Endothelial cell of umbilical vein (primary cell): ENCODE measurements around the gene FSTL3. TPM values are rescaled to one million over a fixed set of nuclear protein-coding genes. Genes with fewer than 3 reads are reported as not detected.
"Not testable (repeated sequence)": the region's sequence is repeated elsewhere in the genome, so short reads cannot be mapped to it uniquely, and the experiment has no call there.

Source experiments
- BruUV-seq: library from RNA; stranded (reverse); fragments of 400-500 nt; replicated peaks from 2 replicates; lab custom pipeline; 2021; lab: Mats Ljungman, UMichigan
- CTCF ChIA-PET: fragments of 300-600, 350-600 bp; sonication (Branson Sonifier 250); formaldehyde crosslinking; loops from one replicate; lab custom pipeline; 2021; ENCODE audit warnings: antibody characterized with exemption, inconsistent platforms; lab: Charles Lee
- POLR2A ChIA-PET: fragments of 300-600, 350-600 bp; sonication (Branson Sonifier 250); formaldehyde crosslinking; loops from one replicate; lab custom pipeline; 2021; ENCODE audit warnings: antibody characterized with exemption, inconsistent platforms; lab: Charles Lee
- DNase-seq: peaks from one replicate; pipeline ENCODE4 v3.0.0-alpha.2; 2011; ENCODE audit warnings: low read depth, low spot score
- FAIRE-seq: peaks from 2 replicates; lab custom pipeline; 2011; peaks lifted over from hg19 to GRCh38; lab: Jason Lieb, UNC
- H2AFZ ChIP-seq: 2 replicates; pipeline ENCODE4 v1.6.0; 2012; ENCODE audit warnings: low read depth, low read length, control low read depth, inconsistent platforms
- H3K27ac ChIP-seq: 2 replicates; pipeline ENCODE4 v1.5.1; 2011; ENCODE audit warnings: low read depth, mild to moderate bottlenecking, control low read depth, low read length, moderate library complexity; ENCODE audit not compliant: insufficient read depth
- H3K27me3 ChIP-seq, 2 experiments: 2 replicates each; pipeline versions ENCODE4 v1.6.0 to v1.6.1; 2011; ENCODE audit warnings: low read length in 2 of 2, mixed read lengths in 1 of 2; ENCODE audit not compliant: control insufficient read depth in 2 of 2, insufficient read depth in 2 of 2
- H3K36me3 ChIP-seq, 2 experiments: 2 replicates in 1 of 2; 3 replicates in 1 of 2; pipeline ENCODE4 v1.5.1; 2011; ENCODE audit warnings: low read length in 2 of 2, mild to moderate bottlenecking in 1 of 2, moderate library complexity in 1 of 2; ENCODE audit not compliant: control insufficient read depth in 2 of 2, insufficient read depth in 2 of 2; ENCODE audit errors: extremely low read depth in 1 of 2
- H3K4me1 ChIP-seq: 3 replicates; pipeline ENCODE4 v1.5.1; 2011; ENCODE audit warnings: mild to moderate bottlenecking, low read length; ENCODE audit not compliant: control insufficient read depth, insufficient read depth; ENCODE audit errors: extremely low read depth
- H3K4me2 ChIP-seq: 2 replicates; pipeline ENCODE4 v1.6.1; 2011; ENCODE audit warnings: low read length, control low read depth, mixed read lengths; ENCODE audit not compliant: insufficient read depth
- H3K4me3 ChIP-seq, 3 experiments: fragments of 200-600 bp in 1 of 3; sonication (generic), shearing (Covaris generic) in 1 of 3; replicated peaks in 1 of 3; 2 replicates each; pipeline ENCODE4 v1.5.1; 2011 to 2016; ENCODE audit warnings: control low read depth in 3 of 3, low read length in 3 of 3, mild to moderate bottlenecking in 2 of 3, inconsistent platforms in 1 of 3, low read depth in 1 of 3, moderate library complexity in 1 of 3; ENCODE audit not compliant: insufficient read depth in 1 of 3
- H3K79me2 ChIP-seq: 2 replicates; pipeline ENCODE4 v1.6.0; 2012; ENCODE audit warnings: low read length, inconsistent platforms; ENCODE audit not compliant: control insufficient read depth, insufficient read depth
- H3K9ac ChIP-seq: replicated peaks from 2 replicates; pipeline ENCODE3; 2011; ENCODE audit warnings: low read length, control low read depth; ENCODE audit not compliant: insufficient read depth; ENCODE audit errors: extremely low read depth
- H3K9me1 ChIP-seq: replicated peaks from 3 replicates; pipeline ENCODE4 v1.6.0; 2011; ENCODE audit warnings: mild to moderate bottlenecking, low read length; ENCODE audit not compliant: control insufficient read depth, insufficient read depth; ENCODE audit errors: extremely low read depth
- H3K9me3 ChIP-seq: replicated peaks from 2 replicates; pipeline ENCODE4 v1.5.1; 2012; ENCODE audit warnings: low read length, inconsistent platforms; ENCODE audit not compliant: control insufficient read depth, insufficient read depth
- H4K20me1 ChIP-seq: replicated peaks from 2 replicates; pipeline ENCODE3; 2011; ENCODE audit warnings: mild to moderate bottlenecking, low read length; ENCODE audit not compliant: control insufficient read depth, insufficient read depth; ENCODE audit errors: extremely low read depth
- EZH2 ChIP-seq: IDR thresholded peaks from 2 replicates; pipeline ENCODE4 v1.6.1; 2012; ENCODE audit warnings: borderline replicate concordance, low read depth, mild to moderate bottlenecking, moderate library complexity, low read length, inconsistent platforms; ENCODE audit not compliant: severe bottlenecking
- FOS ChIP-seq: IDR thresholded peaks from 2 replicates; pipeline ENCODE4 v1.6.1; 2011; ENCODE audit warnings: mild to moderate bottlenecking, low read length, moderate library complexity, borderline replicate concordance; ENCODE audit not compliant: insufficient read depth
- GATA2 ChIP-seq: IDR thresholded peaks from 2 replicates; pipeline ENCODE4 v1.7.0; 2011; ENCODE audit warnings: low read depth, mild to moderate bottlenecking, moderate library complexity, mixed read lengths, low read length; ENCODE audit not compliant: insufficient read length, insufficient read depth
- MYC ChIP-seq: IDR thresholded peaks from one replicate; pipeline ENCODE4 v1.6.1; 2011; ENCODE audit warnings: mild to moderate bottlenecking, low read depth, low read length
- POLR2A ChIP-seq: IDR thresholded peaks from 2 replicates; pipeline ENCODE4 v1.6.1; 2012; ENCODE audit warnings: low read depth, mild to moderate bottlenecking, control low read depth, low read length
- POLR2AphosphoS5 ChIP-seq: IDR thresholded peaks from 2 replicates; pipeline ENCODE4 v1.6.1; 2012; ENCODE audit warnings: low read depth, mild to moderate bottlenecking, control low read depth, low read length, moderate library complexity; ENCODE audit not compliant: insufficient read depth
- dilution Hi-C: fragments of 300-500 bp; cut with MboI; formaldehyde crosslinking; loops from one replicate; pipeline ENCODE4 v1.15.0; 2019; ENCODE audit warnings: low sequenced_read_pairs; ENCODE audit not compliant: extremely low pct_ligation_motif_present
- intact Hi-C: fragments of 100-400 bp; cut with micrococcal nuclease; formaldehyde crosslinking; loops from one replicate; pipeline ENCODE4 v1.10.0; 2022
- polyA plus RNA-seq, 4 experiments: library from polyadenylated mRNA; depleted of rRNA in 3 of 4; stranded (reverse) in 3 of 4; unstranded in 1 of 4; fragments of >200 nt; gene quantifications; 2 replicates each; pipeline versions ENCODE4 v1.2.1 to v1.2.3, GENCODE V29; 2011 to 2012; ENCODE audit warnings: missing spikeins in 1 of 4
- total RNA-seq: library from RNA; stranded (reverse); gene quantifications from 2 replicates; pipeline ENCODE4 v1.2.3, GENCODE V29; 2021

The FSTL3 gene
- total and polyA plus RNA-seq, 2 donors (not counting 3 experiments of a cell fraction or from before 2014, with no cell fraction given) = 19.9 to 45.2 TPM

DNA sequence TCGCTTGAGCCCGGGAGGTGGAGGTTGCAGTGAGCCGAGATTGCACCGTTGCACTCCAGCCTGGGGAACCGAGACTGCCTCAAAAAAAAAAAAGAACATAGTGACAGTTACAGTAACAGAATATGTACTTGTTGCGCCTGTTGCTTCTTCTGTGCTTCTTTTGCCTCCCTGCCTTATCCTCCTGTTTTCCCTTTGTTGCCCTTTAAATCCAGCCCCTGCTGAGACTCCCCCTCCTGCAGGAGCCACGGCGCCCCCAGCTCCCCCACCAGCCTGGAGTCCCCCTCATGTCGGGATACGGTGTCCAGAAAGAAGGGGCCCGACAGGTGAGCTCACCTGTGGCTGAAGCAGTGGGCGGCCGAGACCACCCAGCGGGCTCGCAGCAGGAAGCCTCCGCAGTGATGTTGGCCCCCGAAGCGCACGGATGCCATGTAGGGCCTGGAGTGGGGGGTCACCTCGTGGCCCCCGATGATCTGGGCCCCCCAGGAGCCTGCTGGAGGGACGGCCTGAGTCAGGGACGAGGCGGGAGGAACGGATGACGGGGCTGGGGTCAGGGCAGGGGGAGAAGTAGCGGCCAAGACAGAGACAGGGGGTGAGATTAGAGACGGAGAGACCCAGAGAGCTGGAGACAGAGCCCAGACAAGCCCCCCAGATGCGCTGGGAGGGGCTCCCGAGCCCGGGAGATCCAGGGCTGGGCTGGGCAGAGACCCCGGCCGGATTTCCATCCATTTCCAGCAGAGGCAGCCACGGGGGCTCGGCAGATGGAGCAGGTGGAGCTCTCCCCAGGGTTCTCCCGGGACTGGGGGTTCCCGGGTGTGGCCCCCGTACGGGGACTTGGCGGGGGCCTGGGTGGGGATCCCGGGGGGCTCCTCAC, 18.5 kb downstream of the FSTL3 start:
- Histone ChIP-seq H3K9me3 (no peaks in the 10 kb centered on the region), H4K20me1 (no peaks in the 10 kb centered on the region), H3K27me3 (no peaks in the 10 kb centered on the region), H3K4me1 (no peaks in the 10 kb centered on the region), H2AFZ (no peak overlapping the region), H3K27ac (no peak overlapping the region), H3K79me2 (no peaks in the 10 kb centered on the region), H3K4me2 (no peak overlapping the region), H3K36me3 (no peaks in the 10 kb centered on the region), H3K4me3 (no peak overlapping the region), H3K9ac (no peak overlapping the region), H3K9me1 (no peaks in the 10 kb centered on the region)
- POLR2A ChIA-PET = no interaction called here
- FAIRE-seq (no peak), DNase-seq (no peak)
- BruUV-seq = no TSS peak
- TF ChIP-seq EZH2 = no peak
- intact Hi-C loops (no loop called here), dilution Hi-C loops (no loop called here)
- CTCF ChIA-PET = interaction anchor here (0.7 to 0.8 kb wide), 3 partner anchors 11 to 40 kb away, joined by 3 to 5 read pairs (median 4); no protein-coding TSS in a partner anchor

DNA sequence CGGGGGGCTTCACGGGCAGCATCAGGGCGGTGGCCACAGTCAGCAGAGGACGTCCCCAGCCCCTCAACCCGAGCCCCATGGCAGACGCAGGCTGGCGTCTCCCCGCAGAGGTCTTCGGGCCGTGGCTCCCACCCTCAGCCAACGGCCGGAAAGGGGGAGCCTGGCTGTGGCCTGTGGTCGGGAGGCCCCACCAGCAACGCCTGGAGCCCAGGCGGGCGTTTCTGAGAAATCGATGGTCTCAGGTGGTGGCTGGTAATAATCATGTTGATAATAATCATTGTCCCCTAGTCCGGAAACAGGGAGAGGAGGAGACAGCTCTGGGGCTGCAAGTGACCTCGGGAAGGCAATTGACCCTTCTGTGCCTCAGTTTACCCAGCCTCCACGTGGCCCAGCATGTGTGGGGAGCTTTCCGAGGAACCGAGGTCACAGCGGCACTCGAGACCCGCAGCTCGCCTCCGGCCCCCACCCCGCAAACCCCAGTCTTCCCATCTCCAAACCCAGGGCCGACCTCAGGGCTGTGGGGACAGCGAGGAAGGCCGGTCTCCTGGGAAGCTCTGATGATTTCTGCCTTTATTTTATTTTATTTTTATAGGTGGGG, 19.3 kb downstream of the FSTL3 start, which contains the start of gene PRSS57:
Gene PRSS57 (minus strand): TSS at position 101 of the 598 bp plus-strand sequence. CDS start 22 bp downstream, at position 79.
- dilution Hi-C loops = no loop called here
- POLR2A ChIA-PET = no interaction called here
- DNase-seq = no peak

DNA sequence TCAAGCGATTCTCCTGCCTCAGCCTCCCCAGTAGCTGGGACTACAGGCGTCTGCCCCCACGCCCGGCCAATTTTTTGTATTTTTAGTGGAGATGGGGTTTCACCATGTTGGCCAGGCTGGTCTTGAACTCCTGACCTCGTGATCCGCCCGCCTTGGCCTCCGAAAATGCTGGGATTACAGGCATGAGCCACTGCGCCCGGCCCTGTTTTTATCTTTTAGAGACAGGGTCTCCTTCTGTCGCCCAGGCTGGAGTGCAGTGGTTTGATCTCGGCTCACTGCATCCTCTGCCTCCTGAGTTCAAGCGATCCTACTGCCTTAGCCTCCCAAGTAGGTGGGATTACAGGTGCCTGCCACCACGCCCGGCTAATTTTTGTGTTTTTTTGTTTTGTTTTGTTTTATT, 22.3 kb downstream of the FSTL3 start:
- POLR2A ChIA-PET = not testable (repeated sequence)
- CTCF ChIA-PET = interaction anchor here (1.0 to 2.0 kb wide), 3 partner anchors 18 to 36 kb away, joined by 3 to 7 read pairs (median 6); no protein-coding TSS in a partner anchor

More for the DNA sequence above, 19.3 kb downstream of the FSTL3 start, which contains the start of gene PRSS57:
- Histone ChIP-seq H3K9me1 (no peaks in the 10 kb centered on the region), H3K79me2 (no peaks in the 10 kb centered on the region), H3K4me1 (no peaks in the 10 kb centered on the region), H3K4me2 (no peak within 1 kb of the TSS), H3K9ac (no peak within 1 kb of the TSS), H3K36me3 (no peaks in the 10 kb centered on the region), H3K27me3 (no peaks in the 10 kb centered on the region), H2AFZ (no peak within 1 kb of the TSS), H3K4me3 (no peak within 1 kb of the TSS), H3K27ac (no peak within 1 kb of the TSS), H3K9me3 (no peaks in the 10 kb centered on the region), H4K20me1 (no peaks in the 10 kb centered on the region)
- BruUV-seq = no TSS peak
- no peak for TF ChIP-seq FOS
- no peak for TF ChIP-seq GATA2
- TF ChIP-seq EZH2 = no peak
- no peak for TF ChIP-seq POLR2AphosphoS5
- TF ChIP-seq MYC = no peak
- TF ChIP-seq POLR2A = no peak
- CTCF ChIA-PET = interaction anchor here (0.7 to 0.8 kb wide), 2 partner anchors 12 to 39 kb away, joined by 3 to 5 read pairs; no protein-coding TSS in a partner anchor
- intact Hi-C loops = no loop called here
- FAIRE-seq = no peak

More for the DNA sequence above, 22.3 kb downstream of the FSTL3 start:
- intact Hi-C loops, H3K4me2 ChIP-seq, H3K27me3 ChIP-seq, H3K4me1 ChIP-seq, H3K36me3 ChIP-seq, H3K9me3 ChIP-seq, BruUV-seq, H4K20me1 ChIP-seq, FAIRE-seq, H2AFZ ChIP-seq, DNase-seq, H3K9ac ChIP-seq, H3K79me2 ChIP-seq, H3K4me3 ChIP-seq, H3K27ac ChIP-seq, dilution Hi-C loops, H3K9me1 ChIP-seq: not testable (repeated sequence)
